ENCODE measurements around the gene NEK1. TPM values are rescaled to one million over a fixed set of nuclear protein-coding genes. Genes with fewer than 3 reads are reported as not detected.

The NEK1 gene
- polyA plus RNA-seq, result 1 to 10 TPM; 2.7 to 8.1 (median 3.6) TPM
- long read RNA-seq, donor 1, result 0 reads
- long read RNA-seq, donor 2, result 0 reads
- long read RNA-seq, donor 3, result 0 reads
- long read RNA-seq, donor 4, result 0 reads
- long read RNA-seq, donor 5, result 0 reads
- long read RNA-seq, donor 6, result 0 reads
- long read RNA-seq, donor 7, partial matches to known transcripts, result 6 of 7 reads
- long read RNA-seq, donor 7, other reads (novel, unspliced or antisense), result 0 of 7 reads
- long read RNA-seq, donor 8, result 0 reads
- long read RNA-seq, donor 9, result 0 reads
- long read RNA-seq, donor 10, result 0 reads

- no peak for FAIRE-seq
- peak; percentile 87 to 95 for DNase-seq
- H3K36me3 ChIP-seq (ENCODE audit: control insufficient read depth in 3 of 3, insufficient read depth in 2 of 3, low read depth in 1 of 3, low read length in 3 of 3), result no peaks in the 10 kb centered on the region
- H3K27me3 ChIP-seq (ENCODE audit: control insufficient read depth in 3 of 3, insufficient read depth in 3 of 3, low read length in 3 of 3), result no peaks in the 10 kb centered on the region
- 0 to 1% (median 0%) methylated on average over 61 of the region's 61 CpGs for WGBS, 3 donors
- no peaks in the 10 kb centered on the region for H3K9me3 ChIP-seq (ENCODE audit: control insufficient read depth in 2 of 2, insufficient read depth in 1 of 2, low read depth in 1 of 2, low read length in 1 of 2)
- peaks cover 0 to 6% (median 0%) of the 10 kb centered on the region in 3 donors for H3K4me1 ChIP-seq (ENCODE audit: control insufficient read depth in 3 of 3, insufficient read depth in 2 of 3, low read depth in 1 of 3, low read length in 2 of 3)
- H3K27ac ChIP-seq (ENCODE audit: low read depth in 1 of 3, low read length in 2 of 3), result peak within 1 kb of the TSS; percentile 85 to 98 (median 95)
- H3K4me3 ChIP-seq (ENCODE audit: low read depth in 1 of 3, low read length in 3 of 3), result peak within 1 kb of the TSS; percentile 43 to 88 (median 76)
These were observed at the start of gene NEK1 for GRCh38 chr4:169611991-169612870. TSS of gene NEK1 (minus strand) at chr4:169612583. CDS start at chr4:169602630, 9,953 bp downstream.

GRCh38 chr4:169661761-169662160, 49.4 kb upstream of the NEK1 start:
- no peak overlapping the region for H3K4me3 ChIP-seq (ENCODE audit: low read depth in 1 of 3, low read length in 3 of 3)
- H3K36me3 ChIP-seq (ENCODE audit: control insufficient read depth in 3 of 3, insufficient read depth in 2 of 3, low read depth in 1 of 3, low read length in 3 of 3), result peaks cover 0 to 2% (median 0%) of the 10 kb centered on the region in 3 donors
- peak; percentile 88 for FAIRE-seq
- H3K4me1 ChIP-seq (ENCODE audit: control insufficient read depth in 3 of 3, insufficient read depth in 2 of 3, low read depth in 1 of 3, low read length in 2 of 3), result peaks cover under 1 to 35% (median 4%) of the 10 kb centered on the region in 3 donors
- 16 to 60% (median 34%) methylated on average over 1 of the region's 1 CpG for WGBS, 3 donors
- peak overlapping the region in 1 of 3 donors; percentile 91 for H3K27ac ChIP-seq (ENCODE audit: low read depth in 1 of 3, low read length in 2 of 3)
- peak; percentile 51 to 55 for DNase-seq
- no peaks in the 10 kb centered on the region for H3K27me3 ChIP-seq (ENCODE audit: control insufficient read depth in 3 of 3, insufficient read depth in 3 of 3, low read length in 3 of 3)
- H3K9me3 ChIP-seq (ENCODE audit: control insufficient read depth in 2 of 2, insufficient read depth in 1 of 2, low read depth in 1 of 2, low read length in 1 of 2), result no peaks in the 10 kb centered on the region

- H3K4me3 ChIP-seq (ENCODE audit: low read depth in 1 of 3, low read length in 3 of 3), result peak overlapping the region in 1 of 3 donors; percentile 18
- no peak for FAIRE-seq
- no peak for DNase-seq
- peaks cover 3 to 35% (median 4%) of the 10 kb centered on the region in 3 donors for H3K4me1 ChIP-seq (ENCODE audit: control insufficient read depth in 3 of 3, insufficient read depth in 2 of 3, low read depth in 1 of 3, low read length in 2 of 3)
- no peaks in the 10 kb centered on the region for H3K27me3 ChIP-seq (ENCODE audit: control insufficient read depth in 3 of 3, insufficient read depth in 3 of 3, low read length in 3 of 3)
- no peaks in the 10 kb centered on the region for H3K9me3 ChIP-seq (ENCODE audit: control insufficient read depth in 2 of 2, insufficient read depth in 1 of 2, low read depth in 1 of 2, low read length in 1 of 2)
- H3K27ac ChIP-seq (ENCODE audit: low read depth in 1 of 3, low read length in 2 of 3), result peak overlapping the region in 1 of 3 donors; percentile 91
- WGBS, 3 donors, result 38 to 60% (median 45%) methylated on average over 3 of the region's 3 CpGs
- H3K36me3 ChIP-seq (ENCODE audit: control insufficient read depth in 3 of 3, insufficient read depth in 2 of 3, low read depth in 1 of 3, low read length in 3 of 3), result peaks cover 0 to 3% (median 0%) of the 10 kb centered on the region in 3 donors
These were observed 48.5 kb upstream of the NEK1 start for GRCh38 chr4:169660929-169661328.

GRCh38 chr4:169659716-169660670, 47.6 kb upstream of the NEK1 start:
- Histone ChIP-seq H3K4me1 (ENCODE audit: control insufficient read depth in 3 of 3, insufficient read depth in 2 of 3, low read depth in 1 of 3, low read length in 2 of 3) (peaks cover 0 to 26% (median 3%) of the 10 kb centered on the region in 3 donors), H3K27me3 (ENCODE audit: control insufficient read depth in 3 of 3, insufficient read depth in 3 of 3, low read length in 3 of 3) (no peaks in the 10 kb centered on the region), H3K27ac (ENCODE audit: low read depth in 1 of 3, low read length in 2 of 3) (peak overlapping the region; percentile 83 to 95 (median 91)), H3K9me3 (ENCODE audit: control insufficient read depth in 2 of 2, insufficient read depth in 1 of 2, low read depth in 1 of 2, low read length in 1 of 2) (no peaks in the 10 kb centered on the region), H3K4me3 (ENCODE audit: low read depth in 1 of 3, low read length in 3 of 3) (peak overlapping the region in 2 of 3 donors; percentile 51 to 65), H3K36me3 (ENCODE audit: control insufficient read depth in 3 of 3, insufficient read depth in 2 of 3, low read depth in 1 of 3, low read length in 3 of 3) (peaks cover 0 to 6% (median 2%) of the 10 kb centered on the region in 3 donors)
- 3 to 13% (median 5%) methylated on average over 14 of the region's 14 CpGs for WGBS, 3 donors
- FAIRE-seq (peak; percentile 96), DNase-seq (peak; percentile 97 to 99)

GRCh38 chr4:169658975-169659715, 46.8 kb upstream of the NEK1 start:
- FAIRE-seq, result peak; percentile 82
- WGBS, 3 donors, result 19 to 51% (median 38%) methylated on average over 6 of the region's 6 CpGs
- DNase-seq, result peak; percentile 26 to 30
- H3K4me1 ChIP-seq (ENCODE audit: control insufficient read depth in 3 of 3, insufficient read depth in 2 of 3, low read depth in 1 of 3, low read length in 2 of 3), result peaks cover 0 to 24% (median 3%) of the 10 kb centered on the region in 3 donors
- H3K4me3 ChIP-seq (ENCODE audit: low read depth in 1 of 3, low read length in 3 of 3), result no peak overlapping the region
- H3K27ac ChIP-seq (ENCODE audit: low read depth in 1 of 3, low read length in 2 of 3), result peak overlapping the region; percentile 34 to 91 (median 55)
- H3K9me3 ChIP-seq (ENCODE audit: control insufficient read depth in 2 of 2, insufficient read depth in 1 of 2, low read depth in 1 of 2, low read length in 1 of 2), result no peaks in the 10 kb centered on the region
- H3K27me3 ChIP-seq (ENCODE audit: control insufficient read depth in 3 of 3, insufficient read depth in 3 of 3, low read length in 3 of 3), result no peaks in the 10 kb centered on the region
- peaks cover 0 to 6% (median 2%) of the 10 kb centered on the region in 3 donors for H3K36me3 ChIP-seq (ENCODE audit: control insufficient read depth in 3 of 3, insufficient read depth in 2 of 3, low read depth in 1 of 3, low read length in 3 of 3)

- Histone ChIP-seq H3K27me3 (ENCODE audit: control insufficient read depth in 3 of 3, insufficient read depth in 3 of 3, low read length in 3 of 3) (no peaks in the 10 kb centered on the region), H3K9me3 (ENCODE audit: control insufficient read depth in 2 of 2, insufficient read depth in 1 of 2, low read depth in 1 of 2, low read length in 1 of 2) (no peaks in the 10 kb centered on the region), H3K27ac (ENCODE audit: low read depth in 1 of 3, low read length in 2 of 3) (peak overlapping the region in 1 of 3 donors; percentile 91), H3K36me3 (ENCODE audit: control insufficient read depth in 3 of 3, insufficient read depth in 2 of 3, low read depth in 1 of 3, low read length in 3 of 3) (peaks cover 0 to 7% (median 2%) of the 10 kb centered on the region in 3 donors), H3K4me3 (ENCODE audit: low read depth in 1 of 3, low read length in 3 of 3) (no peak overlapping the region), H3K4me1 (ENCODE audit: control insufficient read depth in 3 of 3, insufficient read depth in 2 of 3, low read depth in 1 of 3, low read length in 2 of 3) (peaks cover 0 to 20% (median 3%) of the 10 kb centered on the region in 3 donors)
- DNase-seq (peak; percentile 22 to 35), FAIRE-seq (no peak)
- 14 to 64% (median 26%) methylated on average over 2 of the region's 2 CpGs for WGBS, 3 donors
These were observed 45.8 kb upstream of the NEK1 start for GRCh38 chr4:169658196-169658595.

- peak; percentile 84 to 87 for DNase-seq
- Histone ChIP-seq H3K4me1 (ENCODE audit: control insufficient read depth in 3 of 3, insufficient read depth in 2 of 3, low read depth in 1 of 3, low read length in 2 of 3) (peaks cover 0 to 19% (median 3%) of the 10 kb centered on the region in 3 donors), H3K9me3 (ENCODE audit: control insufficient read depth in 2 of 2, insufficient read depth in 1 of 2, low read depth in 1 of 2, low read length in 1 of 2) (no peaks in the 10 kb centered on the region), H3K27ac (ENCODE audit: low read depth in 1 of 3, low read length in 2 of 3) (peak overlapping the region in 2 of 3 donors; percentile 20 to 91), H3K4me3 (ENCODE audit: low read depth in 1 of 3, low read length in 3 of 3) (no peak overlapping the region), H3K36me3 (ENCODE audit: control insufficient read depth in 3 of 3, insufficient read depth in 2 of 3, low read depth in 1 of 3, low read length in 3 of 3) (peaks cover 0 to 8% (median 2%) of the 10 kb centered on the region in 3 donors), H3K27me3 (ENCODE audit: control insufficient read depth in 3 of 3, insufficient read depth in 3 of 3, low read length in 3 of 3) (no peaks in the 10 kb centered on the region)
- WGBS, 3 donors, result 21 to 57% (median 41%) methylated on average over 3 of the region's 3 CpGs
- FAIRE-seq, result no peak
These were observed 45.2 kb upstream of the NEK1 start for GRCh38 chr4:169657470-169658107.
